RWPE1 (cell line): ENCODE measurements around the gene SIAH3.

Source experiments
- CTCF ChIA-PET: fragments of 350-600 bp; sonication (Branson Sonifier 250); formaldehyde crosslinking; extraction: SDS; loops from one replicate; lab custom pipeline; 2021; lab: Yijun Ruan, JAX
- POLR2A ChIA-PET: fragments of 400-600 bp; formaldehyde crosslinking; extraction: SDS; loops from one replicate; lab custom pipeline; 2020; ENCODE audit warnings: antibody characterized with exemption; ENCODE audit not compliant: low non-redundant PET; lab: Yijun Ruan, JAX
- DNase-seq: peaks from one replicate; pipeline ENCODE4 v3.0.0; 2012; ENCODE audit warnings: low spot score
- H3K27ac ChIP-seq: fragments of 450-650 bp; 2 replicates; pipeline ENCODE4 v1.5.1; 2017
- TF ChIP-seq, protein P1 (sequence below): fragments of 450-650 bp; conservative IDR thresholded peaks from 2 replicates; pipeline ENCODE4 v1.5.1; 2017; ENCODE audit warnings: low read depth, mild to moderate bottlenecking

The SIAH3 gene

GRCh38 chr13:45783346-45784043 lies 68.1 kb downstream of the SIAH3 start:
- TF ChIP-seq, protein P1, sequence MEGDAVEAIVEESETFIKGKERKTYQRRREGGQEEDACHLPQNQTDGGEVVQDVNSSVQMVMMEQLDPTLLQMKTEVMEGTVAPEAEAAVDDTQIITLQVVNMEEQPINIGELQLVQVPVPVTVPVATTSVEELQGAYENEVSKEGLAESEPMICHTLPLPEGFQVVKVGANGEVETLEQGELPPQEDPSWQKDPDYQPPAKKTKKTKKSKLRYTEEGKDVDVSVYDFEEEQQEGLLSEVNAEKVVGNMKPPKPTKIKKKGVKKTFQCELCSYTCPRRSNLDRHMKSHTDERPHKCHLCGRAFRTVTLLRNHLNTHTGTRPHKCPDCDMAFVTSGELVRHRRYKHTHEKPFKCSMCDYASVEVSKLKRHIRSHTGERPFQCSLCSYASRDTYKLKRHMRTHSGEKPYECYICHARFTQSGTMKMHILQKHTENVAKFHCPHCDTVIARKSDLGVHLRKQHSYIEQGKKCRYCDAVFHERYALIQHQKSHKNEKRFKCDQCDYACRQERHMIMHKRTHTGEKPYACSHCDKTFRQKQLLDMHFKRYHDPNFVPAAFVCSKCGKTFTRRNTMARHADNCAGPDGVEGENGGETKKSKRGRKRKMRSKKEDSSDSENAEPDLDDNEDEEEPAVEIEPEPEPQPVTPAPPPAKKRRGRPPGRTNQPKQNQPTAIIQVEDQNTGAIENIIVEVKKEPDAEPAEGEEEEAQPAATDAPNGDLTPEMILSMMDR: no peak
- no peak overlapping the region for H3K27ac ChIP-seq
- no peak for DNase-seq
- CTCF ChIA-PET: no interaction called here
- POLR2A ChIA-PET: no interaction called here

DNA sequence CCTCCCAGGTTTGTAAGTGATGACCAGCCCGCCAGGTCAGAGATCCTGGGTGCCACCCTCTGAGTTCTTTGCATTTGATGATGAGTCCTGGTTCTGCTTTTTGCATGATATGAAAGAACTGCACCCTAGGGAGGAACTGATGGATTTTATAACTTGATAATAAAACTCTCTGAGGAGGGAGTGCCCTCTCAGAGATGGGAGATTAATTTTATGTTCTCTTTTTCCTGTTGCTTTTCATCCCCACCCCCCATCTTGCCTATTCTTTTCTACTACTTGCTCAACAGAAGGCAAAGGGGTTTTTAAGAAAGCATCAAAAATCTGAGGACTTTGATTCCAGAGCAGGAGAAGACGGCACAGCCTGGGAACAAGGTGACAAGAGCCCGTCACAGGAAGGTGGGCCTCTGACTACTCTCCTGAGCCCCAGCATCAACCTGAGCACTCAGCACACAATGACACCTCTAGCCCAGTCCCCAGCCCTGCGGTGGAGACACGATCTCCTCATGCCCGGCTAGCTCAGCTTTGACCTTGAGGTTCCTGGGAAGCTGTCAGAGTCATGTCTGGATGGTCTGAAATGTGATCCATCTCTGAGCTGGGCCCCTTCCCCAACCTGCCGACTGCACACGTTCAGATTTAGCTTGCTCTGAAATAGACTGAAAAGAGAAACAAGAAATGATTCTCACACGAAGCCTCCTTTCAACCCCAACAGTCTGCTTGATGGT lies 69.1 kb downstream of the SIAH3 start:
- TF ChIP-seq, protein P1: no peak
- CTCF ChIA-PET: no interaction called here
- no peak for DNase-seq
- peak overlapping the region; percentile 67 for H3K27ac ChIP-seq
- POLR2A ChIA-PET: no interaction called here

DNA sequence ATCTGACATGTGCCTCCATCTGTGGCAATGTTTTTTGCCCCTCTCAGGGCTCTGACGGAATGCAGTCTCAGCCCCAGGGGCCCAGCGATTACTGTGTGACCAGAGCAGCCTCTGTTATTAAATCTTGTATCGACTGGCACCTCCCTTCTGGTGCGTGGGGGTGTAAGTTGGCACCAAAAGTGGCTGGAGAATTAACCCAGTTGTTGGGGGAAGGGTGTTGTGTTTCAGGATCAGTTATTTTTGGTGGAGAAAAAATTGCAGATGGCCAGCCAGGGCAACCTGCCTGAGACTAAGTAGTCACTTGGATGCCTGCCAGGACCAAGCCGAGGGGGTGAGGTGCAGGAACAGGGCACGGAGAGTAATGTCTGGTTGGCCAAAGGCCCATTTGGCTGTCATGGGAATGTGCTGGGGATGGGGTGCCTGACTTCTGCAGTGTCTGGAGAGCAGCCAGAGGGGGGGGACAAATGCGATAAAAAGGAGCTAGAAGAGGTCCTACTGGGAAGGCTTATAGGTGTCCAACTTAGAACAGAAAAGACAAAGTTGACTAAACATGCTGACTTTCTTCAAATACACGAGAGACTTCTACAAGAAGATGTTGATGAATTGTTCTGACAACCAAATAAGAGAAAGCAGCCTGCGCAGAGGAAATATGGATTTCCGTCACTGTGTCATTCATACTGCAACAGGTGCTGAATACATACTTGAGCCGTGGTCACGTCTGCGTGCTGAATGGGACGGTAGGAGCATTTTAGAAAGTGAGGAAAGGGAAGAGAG lies 69.8 kb downstream of the SIAH3 start:
- ChIA-PET POLR2A (no interaction called here), CTCF (no interaction called here)
- peak; percentile 64 for DNase-seq
- TF ChIP-seq, protein P1: no peak
- peak overlapping the region; percentile 67 for H3K27ac ChIP-seq

GRCh38 chr13:45779901-45780300 lies 71.7 kb downstream of the SIAH3 start:
- no peak overlapping the region for H3K27ac ChIP-seq
- ChIA-PET POLR2A (no interaction called here), CTCF (no interaction called here)
- TF ChIP-seq, protein P1: no peak
- no peak for DNase-seq

- ChIA-PET POLR2A (no interaction called here), CTCF (interaction anchor here (0.8 kb wide), 1 partner anchor 543 kb away, joined by 4 read pairs; no protein-coding TSS in a partner anchor)
- TF ChIP-seq, protein P1: no peak
- H3K27ac ChIP-seq: no peak overlapping the region
- DNase-seq: no peak
Observed at GRCh38 chr13:45778882-45779281, 72.7 kb downstream of the SIAH3 start.

DNA sequence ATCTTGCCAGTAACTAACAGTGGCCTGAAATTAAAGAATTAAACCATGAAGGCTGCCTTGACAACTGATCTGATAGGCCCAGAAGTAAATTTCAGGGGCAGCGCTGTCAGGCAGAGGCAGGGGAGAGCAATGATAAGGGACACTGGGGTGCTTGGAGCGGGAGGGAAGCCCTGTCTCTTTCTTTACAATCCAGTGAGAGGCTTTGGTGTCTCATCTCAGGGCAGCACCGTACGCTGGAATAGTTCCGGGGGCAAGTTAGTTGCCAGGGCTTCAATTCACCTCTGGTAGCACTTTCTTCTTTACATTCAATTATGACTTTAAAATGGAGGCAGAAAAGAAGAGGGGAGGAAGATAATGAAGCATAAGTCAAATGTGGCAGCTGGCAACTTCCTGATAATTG lies 74.8 kb downstream of the SIAH3 start:
- POLR2A ChIA-PET: no interaction called here
- CTCF ChIA-PET: no interaction called here
- DNase-seq: no peak
- no peak overlapping the region for H3K27ac ChIP-seq
- TF ChIP-seq, protein P1: no peak
